KMS-11 (cell line): Measurements from ENCODE around the gene ALDH16A1.
A peak's percentile ranks its signal among the peaks of the same experiment; 100 is the strongest.

Experiments used
- H2AFZ ChIP-seq: fragments of 200-600 bp; sonication (generic); 2 replicates; pipeline ENCODE4 v1.6.1; 2016; ENCODE audit warnings: antibody characterized with exemption, mixed run types, low read depth
- H3K27ac ChIP-seq: fragments of 200-600 bp; sonication (generic); 2 replicates; pipeline ENCODE4 v1.6.1; 2016; ENCODE audit warnings: mild to moderate bottlenecking, mixed run types
- H3K27me3 ChIP-seq: fragments of 200-600 bp; sonication (generic); 2 replicates; pipeline ENCODE4 v1.6.1; 2017; ENCODE audit warnings: mild to moderate bottlenecking, low read depth, mixed run types, moderate library complexity; ENCODE audit not compliant: insufficient read depth
- H3K36me3 ChIP-seq: fragments of 200-600 bp; sonication (generic); 2 replicates; pipeline ENCODE4 v1.6.1; 2017; ENCODE audit warnings: mild to moderate bottlenecking, mixed run types; ENCODE audit not compliant: insufficient read depth
- H3K4me1 ChIP-seq: fragments of 200-600 bp; sonication (generic); 2 replicates; pipeline ENCODE4 v1.6.1; 2016; ENCODE audit warnings: mild to moderate bottlenecking, low read depth, mixed run types; ENCODE audit not compliant: poor library complexity, severe bottlenecking
- H3K4me2 ChIP-seq: fragments of 200-600 bp; sonication (generic); 2 replicates; pipeline ENCODE4 v1.7.0; 2016; ENCODE audit warnings: mild to moderate bottlenecking, mixed run types
- H3K4me3 ChIP-seq: fragments of 200-600 bp; sonication (generic); IDR thresholded peaks from 2 replicates; pipeline ENCODE4 v1.6.1; 2017; ENCODE audit warnings: low read depth, low read length, mixed read lengths; ENCODE audit not compliant: insufficient read depth
- H3K79me2 ChIP-seq: fragments of 200-600 bp; sonication (generic); 2 replicates; pipeline ENCODE4 v1.6.1; 2016; ENCODE audit warnings: low read depth, mixed run types; ENCODE audit not compliant: insufficient read depth
- H3K9ac ChIP-seq: fragments of 200-600 bp; sonication (generic); 2 replicates; pipeline ENCODE4 v1.6.1; 2016; ENCODE audit warnings: mild to moderate bottlenecking, mixed run types
- H4K20me1 ChIP-seq: fragments of 200-600 bp; sonication (generic); 2 replicates; pipeline ENCODE4 v1.6.1; 2016; ENCODE audit warnings: mild to moderate bottlenecking, mixed run types; ENCODE audit not compliant: insufficient read depth
- TF ChIP-seq, protein P1 (sequence below): fragments of 200-600 bp; sonication (generic); conservative IDR thresholded peaks from 2 replicates; pipeline ENCODE4 v1.6.1; 2017; ENCODE audit warnings: low read depth, mild to moderate bottlenecking, antibody characterized with exemption, low read length, moderate library complexity, mixed read lengths

Gene ALDH16A1

DNA sequence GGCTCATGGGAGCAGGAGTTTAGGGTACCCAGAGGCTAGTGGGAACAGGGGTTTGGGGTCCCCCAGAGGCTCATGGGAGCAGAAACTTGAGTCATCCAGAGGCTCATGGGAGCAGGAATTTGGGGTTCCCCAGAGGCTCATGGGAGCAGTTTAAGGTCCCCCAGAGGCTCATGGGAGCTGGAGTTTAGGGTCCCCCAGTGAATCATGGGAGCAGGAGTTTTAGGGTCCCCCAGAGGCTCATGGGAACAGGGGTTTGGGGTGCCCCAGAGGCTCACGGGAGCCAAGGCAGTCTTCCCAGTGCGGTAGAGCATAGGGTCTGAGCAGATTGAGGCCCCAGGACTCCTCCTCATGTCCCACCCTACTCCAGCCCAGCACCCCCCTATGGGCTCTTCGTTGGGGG, 12.3 kb downstream of the ALDH16A1 start:
- H3K36me3 ChIP-seq: no peaks in the 10 kb centered on the region
- H3K4me2 ChIP-seq: no peak overlapping the region
- H3K79me2 ChIP-seq: 0 out of 2 replicates have a peak, but pooled peaks cover 6% of the 10 kb centered on the region
- no peak overlapping the region for H3K4me3 ChIP-seq
- H2AFZ ChIP-seq: no peak overlapping the region
- H4K20me1 ChIP-seq: no peaks in the 10 kb centered on the region
- TF ChIP-seq, protein P1, sequence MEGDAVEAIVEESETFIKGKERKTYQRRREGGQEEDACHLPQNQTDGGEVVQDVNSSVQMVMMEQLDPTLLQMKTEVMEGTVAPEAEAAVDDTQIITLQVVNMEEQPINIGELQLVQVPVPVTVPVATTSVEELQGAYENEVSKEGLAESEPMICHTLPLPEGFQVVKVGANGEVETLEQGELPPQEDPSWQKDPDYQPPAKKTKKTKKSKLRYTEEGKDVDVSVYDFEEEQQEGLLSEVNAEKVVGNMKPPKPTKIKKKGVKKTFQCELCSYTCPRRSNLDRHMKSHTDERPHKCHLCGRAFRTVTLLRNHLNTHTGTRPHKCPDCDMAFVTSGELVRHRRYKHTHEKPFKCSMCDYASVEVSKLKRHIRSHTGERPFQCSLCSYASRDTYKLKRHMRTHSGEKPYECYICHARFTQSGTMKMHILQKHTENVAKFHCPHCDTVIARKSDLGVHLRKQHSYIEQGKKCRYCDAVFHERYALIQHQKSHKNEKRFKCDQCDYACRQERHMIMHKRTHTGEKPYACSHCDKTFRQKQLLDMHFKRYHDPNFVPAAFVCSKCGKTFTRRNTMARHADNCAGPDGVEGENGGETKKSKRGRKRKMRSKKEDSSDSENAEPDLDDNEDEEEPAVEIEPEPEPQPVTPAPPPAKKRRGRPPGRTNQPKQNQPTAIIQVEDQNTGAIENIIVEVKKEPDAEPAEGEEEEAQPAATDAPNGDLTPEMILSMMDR: no peak
- H3K4me1 ChIP-seq: peaks cover 36% of the 10 kb centered on the region
- H3K9ac ChIP-seq: no peak overlapping the region
- no peak overlapping the region for H3K27ac ChIP-seq
- H3K27me3 ChIP-seq: no peaks in the 10 kb centered on the region

DNA sequence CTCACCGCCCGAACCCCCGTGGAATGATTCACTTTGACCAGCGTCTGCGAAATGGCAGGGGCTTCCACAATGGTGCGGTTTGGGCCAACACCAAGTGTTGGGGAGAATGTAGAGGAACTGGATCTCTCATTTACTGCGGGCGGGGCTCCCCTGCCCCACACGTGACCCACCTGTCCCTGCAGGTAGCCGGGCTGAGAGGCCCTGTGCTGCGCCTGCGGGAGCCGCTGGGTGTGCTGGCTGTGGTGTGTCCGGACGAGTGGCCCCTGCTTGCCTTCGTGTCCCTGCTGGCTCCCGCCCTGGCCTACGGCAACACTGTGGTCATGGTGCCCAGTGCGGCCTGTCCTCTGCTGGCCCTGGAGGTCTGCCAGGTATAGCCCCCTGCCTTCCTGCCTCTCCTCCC, 15.2 kb downstream of the ALDH16A1 start:
- H3K79me2 ChIP-seq: no peaks in the 10 kb centered on the region
- TF ChIP-seq, protein P1: no peak
- peak overlapping the region; percentile 94 for H3K27ac ChIP-seq
- H3K36me3 ChIP-seq: no peaks in the 10 kb centered on the region
- peaks cover 49% of the 10 kb centered on the region for H3K4me1 ChIP-seq
- peak overlapping the region; percentile 54; the same call in 1 of the 2 replicates for H3K9ac ChIP-seq
- H2AFZ ChIP-seq: no peak overlapping the region
- H3K4me3 ChIP-seq: no peak overlapping the region
- no peaks in the 10 kb centered on the region for H4K20me1 ChIP-seq
- peak overlapping the region; percentile 89 for H3K4me2 ChIP-seq
- H3K27me3 ChIP-seq: no peaks in the 10 kb centered on the region

DNA sequence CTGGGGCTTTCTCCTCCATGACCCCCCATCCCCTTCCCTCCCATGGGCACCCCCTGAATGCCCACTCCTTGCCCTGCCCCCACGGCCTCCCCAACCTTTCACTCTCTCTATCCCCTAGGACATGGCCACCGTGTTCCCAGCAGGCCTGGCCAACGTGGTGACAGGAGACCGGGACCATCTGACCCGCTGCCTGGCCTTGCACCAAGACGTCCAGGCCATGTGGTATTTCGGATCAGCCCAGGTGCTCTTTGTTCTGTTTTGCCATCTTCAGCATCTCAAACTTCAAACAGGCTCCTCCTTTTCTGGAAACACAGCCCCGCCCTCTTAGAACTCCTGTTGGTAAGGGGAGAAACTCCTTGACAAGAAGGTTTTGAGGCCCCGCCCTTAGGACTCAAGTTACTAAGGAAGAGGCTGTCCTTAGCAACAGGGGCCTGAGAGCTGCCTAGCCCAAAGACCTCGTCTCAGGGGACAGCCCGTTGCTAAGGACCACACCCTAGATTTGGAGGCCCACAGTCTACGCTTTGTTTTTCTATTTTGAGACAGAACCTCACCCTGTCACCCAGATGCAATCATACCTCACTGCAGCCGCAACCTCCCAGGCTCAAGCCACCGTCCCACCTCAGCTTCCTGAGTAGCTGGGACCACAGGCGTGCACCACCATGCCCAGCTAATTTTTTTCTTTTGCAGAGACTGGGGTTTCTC, 15.9 kb downstream of the ALDH16A1 start:
- Histone ChIP-seq H3K36me3 (no peaks in the 10 kb centered on the region), H3K27ac (peak overlapping the region; percentile 94), H3K79me2 (no peaks in the 10 kb centered on the region), H2AFZ (peak overlapping the region; percentile 37; the same call in 1 of the 2 replicates), H3K27me3 (no peaks in the 10 kb centered on the region), H3K9ac (peak overlapping the region; percentile 54; the same call in 1 of the 2 replicates), H3K4me3 (no peak overlapping the region), H3K4me2 (peak overlapping the region; percentile 89), H3K4me1 (peaks cover 56% of the 10 kb centered on the region), H4K20me1 (no peaks in the 10 kb centered on the region)
- TF ChIP-seq, protein P1: no peak

DNA sequence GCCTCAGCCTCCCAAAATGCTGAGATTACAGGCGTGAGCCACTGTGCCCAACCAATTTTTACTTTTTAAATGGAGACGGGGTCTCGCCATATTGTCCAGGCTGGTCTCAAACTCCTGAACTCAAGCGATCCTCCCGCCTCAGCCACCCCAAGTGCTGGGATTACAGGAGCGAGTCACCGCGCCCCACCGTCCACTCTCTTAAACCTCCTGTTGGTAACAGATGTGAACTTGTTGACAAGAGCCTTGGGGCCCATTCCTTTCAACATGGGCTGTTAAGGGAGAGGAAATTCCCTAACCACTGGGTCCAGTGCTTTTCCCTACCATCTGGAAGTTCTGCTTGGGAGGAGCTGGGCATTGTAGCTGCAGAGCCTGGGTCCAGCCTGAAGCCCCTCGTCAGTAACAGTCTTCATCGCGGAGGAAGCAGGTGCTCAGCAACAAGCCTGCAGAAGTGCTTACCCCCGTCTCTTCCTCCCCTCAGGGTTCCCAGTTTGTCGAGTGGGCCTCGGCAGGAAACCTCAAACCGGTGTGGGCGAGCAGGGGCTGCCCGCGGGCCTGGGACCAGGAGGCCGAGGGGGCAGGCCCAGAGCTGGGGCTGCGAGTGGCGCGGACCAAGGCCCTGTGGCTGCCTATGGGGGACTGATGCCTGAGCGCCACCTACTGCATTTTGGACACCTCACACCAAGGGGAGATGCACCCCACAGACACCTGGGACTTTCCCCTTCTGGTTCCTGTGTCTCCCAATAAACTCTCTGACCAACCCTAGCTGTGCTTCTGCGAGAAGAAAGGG, 17.0 kb downstream of the ALDH16A1 start:
- Histone ChIP-seq H3K79me2 (no peaks in the 10 kb centered on the region), H3K36me3 (no peaks in the 10 kb centered on the region), H3K27ac (peak overlapping the region; percentile 94), H3K4me1 (peaks cover 62% of the 10 kb centered on the region), H3K9ac (no peak overlapping the region), H2AFZ (no peak overlapping the region), H3K4me2 (peak overlapping the region; percentile 15; the same call in 1 of the 2 replicates), H3K4me3 (no peak overlapping the region), H4K20me1 (no peaks in the 10 kb centered on the region), H3K27me3 (no peaks in the 10 kb centered on the region)
- TF ChIP-seq, protein P1: 0 out of 2 replicates have a peak, but pooled peaks have one; percentile 30
